HG02885 (cell line): Measurements from ENCODE around the gene PPM1E.
"Not testable (repeated sequence)": the region's sequence is repeated elsewhere in the genome, so short reads cannot be mapped to it uniquely, and the experiment has no call there.

Source experiments
- ATAC-seq: cut with Tn5 transposase; IDR thresholded peaks from one replicate; pipeline ENCODE4 v1.9.1; 2021; ENCODE audit warnings: mild to moderate bottlenecking; ENCODE audit not compliant: unreplicated experiment, poor library complexity

Gene PPM1E

DNA sequence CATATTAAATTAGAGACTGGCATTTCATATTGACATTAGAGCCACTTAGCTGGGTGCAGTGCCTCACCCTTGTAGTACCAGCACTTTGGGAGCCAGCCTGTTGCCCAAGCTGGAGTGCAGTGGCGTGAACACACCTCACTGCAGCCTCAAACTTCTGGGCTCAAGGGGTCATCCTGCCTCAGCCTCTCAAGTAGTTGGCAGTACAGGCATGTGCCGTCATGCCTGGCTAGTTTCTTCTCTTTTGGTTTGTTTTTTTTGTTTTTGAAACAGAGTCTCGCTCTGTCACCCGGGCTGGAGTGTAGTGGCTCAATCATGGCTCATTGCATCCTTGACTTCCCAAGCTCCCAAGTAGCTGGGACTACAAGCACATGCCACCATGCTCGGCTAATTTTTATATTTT is 8.7 kb downstream of the PPM1E start:
- ATAC-seq = no peak

DNA sequence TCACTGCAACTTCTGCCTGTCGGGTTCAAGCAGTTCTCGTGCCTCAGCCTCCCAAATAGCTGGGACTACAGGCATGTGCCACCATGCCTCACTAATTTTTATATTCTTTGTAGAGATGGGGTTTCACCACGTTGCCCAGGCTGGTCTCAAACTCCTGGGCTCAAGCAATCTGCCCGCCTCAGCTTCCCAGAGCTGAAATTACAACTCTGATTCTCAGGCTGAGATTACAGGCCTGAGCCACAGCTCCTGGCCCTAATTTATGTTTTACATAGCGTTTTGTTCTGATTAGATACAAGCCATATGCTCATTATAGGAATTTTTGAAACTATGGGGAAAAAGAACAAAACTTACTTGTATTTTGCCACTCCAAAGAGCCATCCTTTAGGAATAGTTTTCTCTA is 22.8 kb downstream of the PPM1E start:
- ATAC-seq = not testable (repeated sequence)

DNA sequence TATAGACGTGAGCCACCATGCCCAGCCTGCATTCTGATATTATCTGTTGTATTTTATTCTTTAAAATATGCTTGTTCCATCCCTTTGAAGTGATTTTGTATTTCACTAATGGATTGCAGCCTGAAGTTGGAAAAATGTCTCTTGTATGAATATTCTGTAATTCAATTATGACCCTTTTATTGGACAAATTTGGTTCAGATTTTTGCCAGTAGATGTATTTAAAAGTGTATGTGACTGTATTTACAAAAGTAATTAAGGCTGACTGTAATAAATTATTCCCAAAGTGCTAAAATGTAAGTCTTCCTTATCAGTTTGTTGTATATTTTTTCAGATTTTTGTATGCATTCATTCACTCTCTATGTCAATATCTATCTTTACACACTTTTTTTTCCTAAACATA is 23.8 kb downstream of the PPM1E start:
- ATAC-seq = no peak

DNA sequence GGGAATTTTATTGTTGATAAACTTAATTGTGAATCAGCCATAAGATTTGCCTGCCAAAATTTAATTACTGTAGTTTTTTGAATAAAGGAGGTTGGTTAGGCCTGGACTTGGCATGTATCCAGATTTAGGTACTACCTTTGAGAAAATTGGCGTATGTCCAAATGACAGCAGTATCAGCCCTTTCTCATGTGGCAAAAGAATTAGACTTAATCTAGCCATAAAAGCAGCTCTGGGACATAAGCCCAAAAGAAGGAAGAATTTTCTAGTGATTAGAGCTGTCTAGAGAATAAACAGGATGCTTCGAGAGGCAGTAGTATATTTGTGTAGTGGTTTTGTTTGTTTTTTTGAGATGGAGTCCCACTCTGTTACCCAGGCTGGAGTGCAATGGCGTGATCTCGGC is 27.7 kb downstream of the PPM1E start:
- no peak for ATAC-seq

DNA sequence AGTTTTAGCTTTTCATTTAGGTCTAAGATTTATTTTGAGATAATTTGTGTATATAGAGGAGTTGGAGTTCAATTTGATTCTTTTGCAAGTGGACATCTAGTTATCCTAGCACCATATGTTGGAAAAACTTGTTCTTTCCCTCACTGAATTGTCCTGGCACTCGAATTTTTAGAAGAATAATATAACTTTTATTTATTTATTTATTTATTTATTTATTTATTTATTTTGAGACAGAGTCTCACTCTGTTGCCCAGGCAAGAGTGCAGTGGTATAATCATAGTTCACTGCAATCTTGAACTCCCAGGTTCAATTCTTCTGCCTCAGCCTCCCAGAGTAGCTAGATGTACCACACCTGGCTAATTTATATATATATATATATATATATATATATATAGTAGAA is 29.4 kb downstream of the PPM1E start:
- ATAC-seq = no peak

DNA sequence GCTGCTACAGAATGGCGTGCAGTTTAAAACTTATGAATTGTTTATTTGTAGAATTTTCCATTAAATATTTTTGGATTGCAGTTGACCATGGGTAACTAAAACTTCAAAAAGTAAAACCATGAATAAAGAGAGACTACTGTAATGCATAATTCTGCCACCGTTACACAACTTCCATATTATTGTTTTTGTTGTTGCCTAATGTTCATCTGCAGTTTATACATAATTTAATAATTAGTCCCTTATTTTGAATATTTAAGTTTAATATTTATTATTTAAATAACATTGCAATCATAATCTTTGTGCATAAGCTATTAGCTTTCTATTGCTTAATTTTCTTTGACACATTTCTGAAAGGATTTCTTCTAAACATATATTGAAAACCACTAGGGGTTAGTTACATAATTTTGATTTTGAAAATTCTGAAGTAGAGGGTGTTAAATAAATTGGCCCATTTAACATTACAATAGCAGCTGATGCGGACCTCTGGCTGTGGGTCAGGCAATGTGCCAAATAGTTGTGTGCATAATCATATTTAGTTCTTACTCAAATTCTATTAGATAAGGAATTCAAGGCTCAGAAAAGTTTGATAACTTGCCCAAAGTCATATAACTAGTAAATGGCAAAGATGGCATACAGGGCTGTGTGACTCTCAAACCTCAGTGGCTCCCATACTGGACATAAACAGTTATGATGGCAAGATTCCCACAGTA is 31.1 kb downstream of the PPM1E start:
- no peak for ATAC-seq

DNA sequence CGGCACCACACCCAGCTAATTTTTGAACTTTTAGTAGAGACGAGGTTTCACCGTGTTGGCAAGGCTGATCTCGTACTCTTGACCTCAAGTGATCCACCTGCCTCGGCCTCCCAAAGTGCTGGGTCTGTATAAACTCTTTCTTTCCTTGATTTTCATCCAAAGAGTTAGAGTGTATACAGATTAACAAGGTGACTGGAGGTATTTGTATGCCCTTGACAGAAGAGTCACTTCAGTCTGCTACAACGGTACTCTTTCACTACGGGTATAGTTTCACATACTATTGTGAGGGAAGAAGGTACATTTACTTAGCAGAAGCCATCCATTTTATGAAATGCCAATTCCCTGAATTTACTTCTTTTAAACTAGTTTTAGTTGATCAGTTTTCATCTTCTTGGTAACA is 32.5 kb downstream of the PPM1E start:
- ATAC-seq = no peak

DNA sequence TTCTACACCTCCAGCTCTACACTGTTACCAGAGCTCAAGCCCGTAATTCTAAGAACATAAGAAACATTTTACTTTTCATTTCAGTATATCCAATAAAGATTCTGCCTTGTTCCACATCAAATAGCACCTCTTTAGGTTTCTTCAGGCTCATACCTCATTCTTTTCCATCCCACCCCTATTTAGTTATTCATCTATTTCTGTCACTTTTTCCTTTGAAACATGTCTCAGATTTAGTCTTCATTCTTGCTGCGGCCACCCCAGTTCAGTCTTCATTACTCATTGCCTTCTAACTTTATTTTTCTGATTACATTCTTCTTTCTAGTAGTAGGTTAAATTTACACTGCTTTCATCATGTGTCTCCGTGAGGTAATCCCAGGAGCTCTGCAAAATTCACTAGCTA is 33.5 kb downstream of the PPM1E start:
- ATAC-seq = no peak

DNA sequence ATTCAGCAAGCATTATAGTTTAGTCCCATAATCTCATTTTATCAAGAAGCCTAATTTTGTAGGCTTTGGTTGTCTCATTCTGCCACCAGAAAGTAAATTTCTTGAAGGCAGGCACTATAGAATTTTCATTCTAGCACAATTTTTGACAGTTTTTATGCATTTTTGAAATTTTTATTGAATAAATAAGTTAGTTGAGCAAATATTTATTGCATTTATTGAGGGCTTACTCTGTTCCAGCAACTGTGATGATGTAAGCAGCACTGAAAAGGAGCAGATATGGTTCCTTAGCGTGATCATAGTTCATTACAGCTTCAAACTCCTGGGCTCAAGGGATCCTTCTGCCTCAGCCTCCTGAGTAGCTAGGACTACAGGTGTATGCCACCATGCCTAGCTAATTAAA is 34.2 kb downstream of the PPM1E start:
- ATAC-seq = no peak

DNA sequence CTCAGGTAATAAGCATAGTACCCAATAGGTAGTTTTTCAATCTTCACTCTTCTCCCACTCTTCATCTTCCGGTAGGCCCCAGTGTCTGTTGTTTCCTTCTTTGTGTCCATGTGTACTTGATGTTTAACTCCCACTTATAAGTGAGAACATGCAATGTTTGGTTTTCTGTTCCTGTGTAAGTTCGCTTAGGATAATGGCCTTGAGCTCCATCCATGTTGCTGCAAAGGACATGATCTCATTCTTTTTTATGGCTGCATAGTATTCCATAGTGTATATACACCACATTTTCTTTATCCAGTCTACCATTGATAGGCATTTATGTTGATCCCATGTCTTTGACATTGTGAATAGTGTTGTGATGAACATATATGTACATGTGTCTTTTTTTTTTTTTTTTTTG is 38.9 kb downstream of the PPM1E start:
- ATAC-seq = not testable (repeated sequence)

DNA sequence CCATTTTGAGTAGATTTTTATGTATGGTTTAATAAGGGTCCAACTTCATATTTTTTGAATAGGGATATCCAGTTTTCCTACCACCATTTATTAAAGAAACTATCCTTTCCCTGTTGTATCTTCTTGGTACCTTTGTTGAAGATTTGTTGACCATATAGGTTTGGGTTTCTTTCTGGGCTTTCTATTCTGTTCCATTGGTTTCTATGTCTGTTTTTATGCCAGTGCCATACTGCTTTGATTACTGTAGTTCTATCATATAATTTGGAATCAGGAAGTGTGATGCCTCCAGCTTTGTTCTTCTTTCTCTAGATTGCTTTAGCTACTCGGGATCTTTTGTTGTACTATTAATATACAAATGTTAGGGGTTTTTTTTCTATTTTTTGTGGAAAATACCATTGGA is 46.5 kb downstream of the PPM1E start:
- ATAC-seq = no peak

DNA sequence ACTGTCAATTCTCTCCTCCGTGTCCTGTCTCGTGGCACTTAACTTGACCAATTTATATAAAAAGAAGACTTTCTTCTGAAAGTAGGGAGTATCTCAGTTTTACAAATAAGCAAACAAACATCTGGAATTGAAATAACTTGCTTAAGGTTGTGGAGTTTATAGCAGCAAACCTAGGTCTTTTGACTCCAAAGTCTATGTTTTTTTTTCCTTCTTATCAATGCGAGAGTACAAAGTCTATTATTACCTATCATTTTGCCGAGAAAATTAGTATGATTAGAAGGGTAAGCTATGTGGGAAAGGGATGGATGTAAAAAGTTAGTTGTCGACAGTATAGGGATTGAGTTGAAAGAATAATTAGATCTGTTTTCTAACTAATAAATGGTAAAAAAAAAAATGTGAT is 50.4 kb downstream of the PPM1E start:
- no peak for ATAC-seq

DNA sequence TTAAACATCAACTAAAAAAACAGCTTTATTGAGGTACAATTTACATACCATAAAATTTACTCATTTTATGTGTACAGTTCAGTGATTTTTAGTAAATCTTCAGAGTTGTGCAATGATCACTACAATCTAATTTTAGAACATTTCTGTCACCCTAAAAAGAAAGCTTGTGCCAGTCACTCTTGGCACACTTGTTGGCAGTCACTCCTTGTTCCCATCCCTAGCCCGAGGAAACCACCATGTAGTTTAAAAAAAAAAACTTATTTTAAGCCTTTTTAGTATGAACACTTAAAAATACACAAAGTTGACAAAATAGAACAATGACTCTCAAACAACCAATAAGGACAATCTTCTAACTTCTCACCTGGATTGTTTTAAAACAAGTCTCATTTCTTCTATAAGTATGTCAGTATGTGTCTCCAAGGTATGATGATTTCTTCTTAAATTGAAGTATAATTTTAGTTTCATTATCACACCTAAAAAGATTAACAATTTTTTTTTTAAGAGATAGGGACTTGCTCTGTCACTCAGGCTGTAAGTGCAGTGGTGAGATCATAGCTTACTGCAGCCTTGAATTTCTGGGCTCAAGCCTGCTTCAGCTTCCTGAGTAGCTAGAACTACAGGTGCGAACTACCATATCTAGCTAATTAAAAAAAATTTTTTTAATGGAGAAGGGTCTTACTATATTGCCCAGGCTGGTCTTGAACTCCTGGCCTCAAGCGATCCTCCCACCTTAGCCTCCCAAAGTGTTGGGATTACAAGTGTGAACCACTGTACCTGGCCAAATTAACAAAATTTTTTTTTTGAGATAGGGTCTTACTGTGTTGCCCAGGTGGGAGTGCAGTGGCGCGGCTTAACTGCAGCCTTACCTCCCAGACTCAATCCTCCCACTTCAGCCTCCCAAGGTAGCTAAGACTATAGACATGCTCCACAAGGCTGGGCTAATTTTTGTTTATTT is 53.2 kb downstream of the PPM1E start:
- ATAC-seq = no peak

DNA sequence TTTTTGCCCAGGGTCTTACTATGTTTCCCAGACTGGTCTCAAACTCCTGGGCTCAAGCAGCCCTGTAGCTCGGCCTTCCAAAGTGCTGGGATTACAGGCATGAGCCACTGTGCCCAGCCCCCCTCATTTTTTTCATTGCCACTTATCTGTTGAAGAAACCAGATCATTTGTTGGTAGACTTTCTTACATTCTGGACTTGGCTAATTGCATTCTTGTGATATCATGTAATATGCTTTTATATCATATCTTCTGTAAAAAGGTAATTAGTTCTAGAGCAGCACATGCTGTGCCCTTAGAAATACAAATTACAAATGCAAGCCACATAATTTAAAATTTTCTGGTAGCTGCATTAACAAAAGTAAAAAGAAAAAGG is 53.9 kb downstream of the PPM1E start:
- no peak for ATAC-seq

DNA sequence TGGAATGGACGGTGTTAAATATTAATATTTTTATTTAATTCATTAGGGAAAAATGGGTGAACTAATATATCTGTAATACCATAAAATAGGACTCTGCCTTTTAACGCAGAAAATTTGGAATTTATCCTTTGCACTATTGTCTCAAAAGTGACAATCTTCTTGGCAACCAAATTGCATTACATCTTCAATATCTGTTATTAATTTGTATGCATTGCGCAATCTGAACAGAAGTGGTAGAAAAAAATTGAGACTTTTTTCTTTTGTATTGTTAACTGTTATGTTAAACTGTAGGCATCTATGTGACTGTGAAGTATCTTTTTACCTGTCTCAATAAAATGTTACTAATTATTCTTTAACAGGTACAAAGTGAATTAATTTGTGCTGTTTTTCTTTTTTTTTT is 55.6 kb downstream of the PPM1E start:
- ATAC-seq = no peak

DNA sequence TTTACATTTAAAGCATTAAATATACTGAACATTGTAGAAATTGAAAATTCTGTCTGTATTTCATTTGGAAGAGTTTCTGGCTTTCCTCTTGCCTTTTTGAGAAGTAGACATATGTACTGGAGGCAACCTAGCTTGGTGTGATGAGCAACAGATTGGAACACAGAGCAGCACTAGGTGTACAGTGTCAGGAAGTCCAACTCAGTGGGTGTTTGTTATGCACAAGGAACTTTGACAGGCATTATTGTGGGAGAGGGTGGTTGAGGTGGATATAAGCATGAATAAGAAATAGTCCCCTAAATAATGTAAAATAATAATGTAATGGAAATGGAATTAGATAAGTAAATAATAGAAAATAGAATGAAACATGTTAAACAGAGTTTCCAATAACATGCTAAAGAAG is 58.1 kb downstream of the PPM1E start:
- ATAC-seq = no peak

DNA sequence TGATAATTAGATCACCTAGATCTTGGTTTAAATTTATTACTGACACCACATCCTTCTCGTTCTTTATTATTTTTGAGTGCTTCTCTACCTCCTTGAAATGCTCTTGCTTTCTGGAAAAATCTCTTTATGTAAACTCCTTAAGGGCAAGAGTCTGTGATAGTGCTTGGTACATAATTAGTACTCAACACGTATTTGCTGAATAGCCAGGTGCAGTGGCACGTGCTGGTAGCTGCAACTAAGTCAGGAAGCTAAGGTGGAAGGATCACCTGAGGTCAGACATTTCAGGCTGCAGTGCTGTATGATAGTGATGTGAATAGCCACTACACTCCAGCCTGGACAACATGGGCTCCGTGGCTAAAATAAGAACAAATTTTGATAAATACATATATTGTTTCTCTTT is 63.0 kb downstream of the PPM1E start:
- no peak for ATAC-seq

DNA sequence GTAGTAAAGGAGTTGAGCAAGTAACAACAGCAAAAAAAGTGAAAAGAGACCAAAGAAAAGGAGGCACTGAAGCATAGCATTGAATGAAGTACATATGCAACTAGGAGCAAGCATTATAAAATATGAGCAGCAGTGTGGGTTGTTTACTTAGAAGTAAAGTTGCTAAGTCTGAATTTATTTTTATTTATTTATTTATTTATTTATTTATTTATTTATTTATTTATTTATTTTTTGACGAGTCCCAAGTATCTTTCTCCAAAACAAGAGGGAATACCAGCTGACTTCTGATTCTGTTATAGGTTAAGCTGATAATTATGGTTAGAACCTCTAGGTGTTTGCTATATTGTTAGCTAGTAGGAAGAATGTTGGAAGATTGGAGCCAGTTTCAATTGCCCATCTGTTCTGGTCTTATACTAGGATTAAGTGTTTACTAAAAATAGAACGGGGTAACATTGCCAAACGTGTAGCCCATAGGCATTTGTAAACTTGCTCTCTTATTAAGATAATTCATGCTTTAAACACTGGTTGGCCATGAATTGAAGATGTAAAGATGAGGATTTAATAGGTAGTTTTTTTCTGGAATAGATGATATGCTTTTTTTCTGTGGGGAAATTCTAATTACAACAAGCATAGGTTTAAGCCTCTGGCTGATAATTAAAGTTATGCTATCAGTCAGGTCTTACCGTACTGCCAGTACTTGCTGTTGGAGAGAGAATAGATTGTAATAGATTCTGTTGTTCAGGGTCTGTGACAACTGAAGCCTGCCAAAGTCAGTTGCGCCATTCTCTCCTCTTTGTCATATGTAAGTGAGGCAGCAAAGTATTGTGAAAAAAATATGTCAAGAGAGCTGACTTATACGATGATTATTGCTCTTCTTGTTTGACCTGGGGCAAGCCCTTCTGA is 66.7 kb downstream of the PPM1E start:
- ATAC-seq = no peak

DNA sequence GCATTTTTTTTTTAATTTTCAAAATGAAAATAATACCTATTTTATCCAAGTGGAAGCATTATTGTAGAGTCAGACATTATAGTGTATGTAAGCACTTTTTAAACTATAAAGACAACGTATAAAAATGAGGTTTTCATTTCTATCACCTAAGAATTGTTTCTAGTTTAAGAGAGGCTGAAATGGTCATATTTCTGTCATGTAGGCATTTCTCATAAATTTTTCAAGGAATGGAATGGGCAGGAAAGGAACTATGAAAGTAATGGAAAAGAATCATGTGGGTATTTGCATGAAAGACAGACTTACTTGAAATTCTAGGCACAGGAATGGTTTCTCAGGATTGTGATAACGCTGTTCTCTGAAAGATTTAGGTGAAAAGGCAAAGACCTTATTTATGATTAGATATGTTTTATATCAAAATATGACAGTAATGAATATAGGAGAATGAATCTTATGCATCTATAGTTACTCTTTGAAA is 67.4 kb downstream of the PPM1E start:
- no peak for ATAC-seq

DNA sequence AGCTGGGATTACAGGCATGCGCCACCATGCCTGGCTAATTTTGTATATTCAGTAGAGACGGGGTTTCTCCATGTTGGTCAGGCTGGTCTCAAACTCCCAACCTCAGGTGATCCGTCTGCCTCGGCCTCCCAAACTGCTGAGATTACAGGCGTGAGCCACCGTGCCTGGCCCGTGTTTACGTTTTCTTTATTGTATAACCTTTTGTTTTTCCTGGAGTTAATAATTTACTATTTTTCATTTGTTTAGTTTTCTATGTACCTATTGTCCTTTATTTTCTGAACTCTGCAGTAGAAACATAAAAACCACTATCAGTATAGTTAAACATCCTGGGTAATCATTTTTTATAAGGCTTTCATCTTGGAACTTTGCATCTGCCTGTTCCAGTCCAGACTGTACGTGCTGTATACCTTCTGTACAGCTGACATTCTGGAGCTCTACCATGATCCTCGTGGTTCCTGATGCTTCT is 73.6 kb downstream of the PPM1E start:
- ATAC-seq = no peak

DNA sequence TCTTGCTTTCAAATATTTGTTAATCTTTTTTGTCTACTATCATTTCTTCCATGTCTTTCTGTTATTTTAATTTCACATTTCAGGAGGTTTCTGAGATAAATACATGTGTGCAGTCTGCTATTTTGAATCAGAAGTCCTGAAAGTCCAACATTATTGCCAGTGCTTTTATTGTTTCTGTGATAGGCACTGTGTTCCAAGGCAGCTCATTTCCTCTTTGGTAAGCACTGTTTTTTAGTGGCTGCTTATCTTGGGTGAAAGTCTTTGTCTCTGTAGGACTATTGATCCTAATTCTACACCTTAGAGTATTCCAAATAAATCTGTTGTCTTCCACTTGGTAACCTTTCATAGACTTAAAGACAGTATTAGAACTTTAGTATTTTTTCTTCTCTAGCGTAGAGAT is 76.1 kb downstream of the PPM1E start:
- no peak for ATAC-seq
